ENCODE data around the gene DOK3. TPM values are rescaled to one million over a fixed set of nuclear protein-coding genes. Genes with fewer than 3 reads are reported as not detected.

The DOK3 gene
- 1 to 10 TPM; 4.6 to 8.0 (median 6.5) TPM for total RNA-seq
- 10 to 100 TPM in 1 of 3 donors, 1 to 10 TPM in 2; 3.0 to 20.2 (median 7.2) TPM for polyA plus RNA-seq

GRCh38 chr5:177509381-177509951 is at the start of gene DOK3:
Gene DOK3, minus strand, starts transcription at chr5:177509826. Its CDS starts 286 bp downstream, at chr5:177509540.
- no peaks in the 10 kb centered on the region for H3K9me3 ChIP-seq
- H3K4me1 ChIP-seq: peaks cover 0 to 2% (median 0%) of the 10 kb centered on the region in 4 donors
- 21 to 30% methylated on average over 20 of the region's 20 CpGs for WGBS, 2 donors
- intact Hi-C loops (cut with DNase I): no loop called here
- H3K27me3 ChIP-seq: no peaks in the 10 kb centered on the region
- DNase-seq: no peak
- peak within 1 kb of the TSS in 3 of 4 donors; percentile 5 to 42 (median 28) for H3K4me3 ChIP-seq
- peaks cover 28 to 45% (median 39%) of the 10 kb centered on the region in 4 donors for H3K36me3 ChIP-seq
- H3K27ac ChIP-seq: peak within 1 kb of the TSS; percentile 30 to 40 (median 38)
- TF ChIP-seq EP300 (IDR thresholded peaks at IDR 0.05) (no peak), POLR2AphosphoS5 (IDR thresholded peaks at IDR 0.05) (no peak), POLR2A (IDR thresholded peaks at IDR 0.05) (no peak), CTCF (IDR thresholded peaks at IDR 0.05) (no peak)

- 88 to 92% methylated on average over 5 of the region's 5 CpGs for WGBS, 2 donors
- Histone ChIP-seq H3K27me3 (no peaks in the 10 kb centered on the region), H3K27ac (no peak overlapping the region), H3K9me3 (no peaks in the 10 kb centered on the region), H3K36me3 (no peaks in the 10 kb centered on the region), H3K4me3 (no peak overlapping the region), H3K4me1 (peaks cover 0 to 18% (median 8%) of the 10 kb centered on the region in 4 donors)
- intact Hi-C loops (cut with DNase I): no loop called here
- no peak for DNase-seq
- TF ChIP-seq CTCF (IDR thresholded peaks at IDR 0.05): no peak
- TF ChIP-seq POLR2A (IDR thresholded peaks at IDR 0.05): no peak
- no peak for TF ChIP-seq POLR2AphosphoS5 (IDR thresholded peaks at IDR 0.05)
- TF ChIP-seq EP300 (IDR thresholded peaks at IDR 0.05): no peak
These were observed 48.2 kb upstream of the DOK3 start for GRCh38 chr5:177557796-177558195.

- H3K27me3 ChIP-seq: no peaks in the 10 kb centered on the region
- intact Hi-C loops (cut with DNase I): no loop called here
- H3K9me3 ChIP-seq: no peaks in the 10 kb centered on the region
- 23 to 40% methylated on average over 4 of the region's 4 CpGs for WGBS, 2 donors
- peaks cover 0 to 24% (median 13%) of the 10 kb centered on the region in 4 donors for H3K4me1 ChIP-seq
- no peak overlapping the region for H3K27ac ChIP-seq
- no peak for TF ChIP-seq EP300 (IDR thresholded peaks at IDR 0.05)
- TF ChIP-seq CTCF (IDR thresholded peaks at IDR 0.05): no peak
- no peak for TF ChIP-seq POLR2AphosphoS5 (IDR thresholded peaks at IDR 0.05)
- TF ChIP-seq POLR2A (IDR thresholded peaks at IDR 0.05): no peak
- H3K4me3 ChIP-seq: no peak overlapping the region
- H3K36me3 ChIP-seq: no peaks in the 10 kb centered on the region
- DNase-seq: no peak
These were observed 47.5 kb upstream of the DOK3 start for GRCh38 chr5:177557041-177557647.

- Histone ChIP-seq H3K4me3 (no peak overlapping the region), H3K4me1 (peaks cover 0 to 36% (median 15%) of the 10 kb centered on the region in 4 donors), H3K27me3 (no peaks in the 10 kb centered on the region), H3K27ac (no peak overlapping the region), H3K36me3 (peaks cover 0 to 9% (median 0%) of the 10 kb centered on the region in 4 donors), H3K9me3 (no peaks in the 10 kb centered on the region)
- WGBS, 2 donors: 94 to 95% methylated on average over 5 of the region's 5 CpGs
- TF ChIP-seq POLR2AphosphoS5 (IDR thresholded peaks at IDR 0.05): no peak
- intact Hi-C loops (cut with DNase I): loop anchor here (2.0 kb wide), 1 partner anchor 45 kb away; the partner anchor contains the start of gene B4GALT7
- no peak for DNase-seq
These were observed 46.0 kb upstream of the DOK3 start for GRCh38 chr5:177555665-177556064.

- TF ChIP-seq POLR2AphosphoS5 (IDR thresholded peaks at IDR 0.05) (no peak), EP300 (IDR thresholded peaks at IDR 0.05) (no peak), CTCF (IDR thresholded peaks at IDR 0.05) (no peak), POLR2A (IDR thresholded peaks at IDR 0.05) (no peak)
- WGBS, 2 donors: 94 to 98% methylated on average over 2 of the region's 2 CpGs
- Histone ChIP-seq H3K27ac (peak overlapping the region in 1 of 4 donors; percentile 87), H3K4me3 (peak overlapping the region in 1 of 4 donors; percentile 37), H3K36me3 (peaks cover 0 to 13% (median 0%) of the 10 kb centered on the region in 4 donors), H3K27me3 (no peaks in the 10 kb centered on the region), H3K9me3 (no peaks in the 10 kb centered on the region), H3K4me1 (peaks cover 0 to 40% (median 17%) of the 10 kb centered on the region in 4 donors)
- intact Hi-C loops (cut with DNase I): loop anchor here (2.0 kb wide), 1 partner anchor 46 kb away; the partner anchor contains the start of gene B4GALT7
- no peak for DNase-seq
These were observed 45.6 kb upstream of the DOK3 start for GRCh38 chr5:177555228-177555627.
